ENCODE measurements around the gene PTER.

DNA sequence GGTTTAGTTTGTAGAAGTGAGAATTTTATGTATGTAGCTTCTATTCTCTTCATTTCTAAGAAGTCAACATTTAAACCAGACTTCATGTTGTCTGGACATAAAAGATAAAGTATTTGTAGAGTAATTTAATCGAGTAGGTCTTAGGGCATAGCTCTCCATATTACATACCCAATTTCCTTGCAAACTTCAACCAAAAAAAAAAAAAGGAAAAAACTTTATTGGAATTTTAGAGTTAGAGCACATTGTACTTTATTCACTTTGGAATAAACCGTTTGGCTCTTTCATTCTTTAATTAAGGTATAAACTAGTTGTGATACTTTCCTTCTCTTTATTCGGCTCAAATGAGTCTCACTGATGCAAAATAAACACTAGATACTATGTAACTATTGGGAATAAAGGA is 36.0 kb downstream of the PTER start:
- TF ChIP-seq, protein P1, sequence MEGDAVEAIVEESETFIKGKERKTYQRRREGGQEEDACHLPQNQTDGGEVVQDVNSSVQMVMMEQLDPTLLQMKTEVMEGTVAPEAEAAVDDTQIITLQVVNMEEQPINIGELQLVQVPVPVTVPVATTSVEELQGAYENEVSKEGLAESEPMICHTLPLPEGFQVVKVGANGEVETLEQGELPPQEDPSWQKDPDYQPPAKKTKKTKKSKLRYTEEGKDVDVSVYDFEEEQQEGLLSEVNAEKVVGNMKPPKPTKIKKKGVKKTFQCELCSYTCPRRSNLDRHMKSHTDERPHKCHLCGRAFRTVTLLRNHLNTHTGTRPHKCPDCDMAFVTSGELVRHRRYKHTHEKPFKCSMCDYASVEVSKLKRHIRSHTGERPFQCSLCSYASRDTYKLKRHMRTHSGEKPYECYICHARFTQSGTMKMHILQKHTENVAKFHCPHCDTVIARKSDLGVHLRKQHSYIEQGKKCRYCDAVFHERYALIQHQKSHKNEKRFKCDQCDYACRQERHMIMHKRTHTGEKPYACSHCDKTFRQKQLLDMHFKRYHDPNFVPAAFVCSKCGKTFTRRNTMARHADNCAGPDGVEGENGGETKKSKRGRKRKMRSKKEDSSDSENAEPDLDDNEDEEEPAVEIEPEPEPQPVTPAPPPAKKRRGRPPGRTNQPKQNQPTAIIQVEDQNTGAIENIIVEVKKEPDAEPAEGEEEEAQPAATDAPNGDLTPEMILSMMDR (conservative IDR thresholded peaks at IDR 0.05; ENCODE audit: low read length), result no peak
- no peak for TF ChIP-seq EZH2phosphoT487 (IDR thresholded peaks at IDR 0.05; ENCODE audit: borderline replicate concordance, low read depth, low read length)

All from OCI-LY7 (cell line).